ENCODE results near the gene SOD1. TPM values are rescaled to one million over a fixed set of nuclear protein-coding genes. Genes with fewer than 3 reads are reported as not detected.

SOD1 gene
- total and polyA plus RNA-seq, 2 of the 8 experiments (the other 6 are each of a cell fraction or from before 2014, with no cell fraction given): 192 to 226 TPM

GRCh38 chr21:31700040-31700439, 40.5 kb downstream of the SOD1 start (continued):
- TF ChIP-seq CHD7 (IDR thresholded peaks at IDR 0.05; ENCODE audit: insufficient replicate concordance, low read length) (no peak), POU5F1 (IDR thresholded peaks at IDR 0.05; ENCODE audit: low read depth, low read length) (no peak), RFX5 (IDR thresholded peaks at IDR 0.05; ENCODE audit: borderline replicate concordance, low read depth, low read length) (no peak), ATF3 (IDR thresholded peaks at IDR 0.05; ENCODE audit: insufficient read depth, low read depth, low read length) (no peak), SIX5 (IDR thresholded peaks at IDR 0.05; ENCODE audit: low read depth, low read length) (no peak), KDM5A (IDR thresholded peaks at IDR 0.05; ENCODE audit: low read length) (no peak), CTCF (IDR thresholded peaks at IDR 0.05; ENCODE audit: control extremely low read depth in 1 of 3, insufficient read depth in 1 of 3, low read depth in 1 of 3, low read length in 3 of 3) (no peak), GTF2F1 (IDR thresholded peaks at IDR 0.05; ENCODE audit: borderline replicate concordance, low read depth, low read length) (no peak), POLR2AphosphoS5 (IDR thresholded peaks at IDR 0.05; ENCODE audit: low read depth, low read length) (no peak)
